NCI-H128 (cell line): ENCODE data around the gene SMCO3.
A peak's percentile ranks its signal among the peaks of the same experiment; 100 is the strongest.

Experiments used
- DNase-seq: peaks from one replicate; lab custom pipeline; 2025; ENCODE audit not compliant: unreplicated experiment; lab: John Stamatoyannopoulos, UW

The SMCO3 gene

DNA sequence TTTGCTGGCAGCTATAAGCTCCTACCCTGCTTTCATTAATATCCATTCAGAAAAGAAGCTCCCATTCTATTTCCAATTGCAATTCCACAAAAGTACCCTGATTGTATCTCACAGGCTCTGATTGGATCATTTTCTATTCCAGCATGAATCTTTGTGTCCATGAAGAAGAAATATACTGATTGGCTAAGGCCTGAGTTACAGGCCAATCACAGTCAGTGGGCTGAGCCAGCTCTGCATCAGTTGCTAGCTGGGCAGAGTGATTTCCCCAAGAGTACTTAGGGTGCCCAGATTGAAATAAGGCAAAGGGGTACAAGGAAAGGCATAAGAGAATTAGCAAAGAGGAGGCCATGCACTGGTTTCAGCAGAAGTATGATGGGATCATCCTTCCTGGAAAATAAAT, 14.9 kb upstream of the SMCO3 start:
- no peak for DNase-seq

DNA sequence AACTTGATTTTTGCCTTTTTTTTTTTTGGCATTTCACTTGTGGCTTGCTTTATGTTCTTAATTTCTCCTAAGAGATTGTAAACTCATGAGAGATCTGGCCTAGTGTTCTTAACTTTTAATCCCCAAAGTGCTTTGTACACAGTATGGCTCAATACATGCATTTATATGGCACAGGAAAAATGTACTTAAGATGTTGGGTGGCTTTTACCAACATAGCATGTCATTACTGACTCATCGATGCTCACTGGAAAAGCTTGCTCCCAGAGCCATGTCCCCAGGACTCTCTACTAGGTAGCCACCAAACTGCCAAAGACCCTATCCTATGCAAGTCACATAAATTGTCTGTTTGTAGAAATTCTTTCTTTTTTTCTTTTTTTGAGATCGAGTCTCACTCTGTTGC, 13.1 kb upstream of the SMCO3 start:
- DNase-seq = no peak

DNA sequence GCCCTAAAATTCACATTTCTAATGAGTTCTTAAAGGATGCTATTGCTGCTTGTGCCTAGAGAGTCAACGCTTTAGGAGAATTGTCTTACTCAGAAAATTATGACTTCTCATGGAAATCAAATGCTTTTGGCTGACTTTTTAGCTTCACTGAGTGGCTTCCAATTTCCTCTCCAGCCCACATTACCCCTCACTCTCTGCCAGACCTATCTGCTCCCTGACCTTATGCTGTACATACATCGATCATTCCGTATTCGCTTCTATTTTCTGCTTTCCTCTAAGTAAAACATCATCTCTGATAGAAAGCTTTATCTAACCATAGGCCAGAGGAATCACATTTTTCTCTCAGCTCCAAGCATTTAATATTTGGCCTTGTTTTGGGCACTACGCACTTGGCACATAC, 12.5 kb upstream of the SMCO3 start:
- DNase-seq = no peak

DNA sequence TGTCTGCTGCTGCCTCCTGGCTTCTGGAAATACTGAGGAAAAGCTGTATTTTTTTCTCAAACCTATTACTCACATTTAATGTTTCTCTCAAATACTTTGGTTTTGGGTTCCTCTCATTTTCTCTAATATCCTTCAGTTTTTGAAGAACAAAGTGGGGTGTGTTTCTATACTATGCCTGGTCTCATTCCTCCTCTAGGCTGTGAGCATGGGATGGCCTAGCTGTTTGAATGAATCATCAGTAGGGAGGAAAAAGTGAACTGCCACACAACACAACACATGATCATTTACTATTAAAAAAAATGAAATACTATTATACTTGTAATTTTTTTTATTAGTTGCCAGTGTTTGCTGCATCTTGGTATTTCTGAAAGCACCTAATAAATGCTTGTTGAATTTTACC, 11.3 kb upstream of the SMCO3 start:
- no peak for DNase-seq

DNA sequence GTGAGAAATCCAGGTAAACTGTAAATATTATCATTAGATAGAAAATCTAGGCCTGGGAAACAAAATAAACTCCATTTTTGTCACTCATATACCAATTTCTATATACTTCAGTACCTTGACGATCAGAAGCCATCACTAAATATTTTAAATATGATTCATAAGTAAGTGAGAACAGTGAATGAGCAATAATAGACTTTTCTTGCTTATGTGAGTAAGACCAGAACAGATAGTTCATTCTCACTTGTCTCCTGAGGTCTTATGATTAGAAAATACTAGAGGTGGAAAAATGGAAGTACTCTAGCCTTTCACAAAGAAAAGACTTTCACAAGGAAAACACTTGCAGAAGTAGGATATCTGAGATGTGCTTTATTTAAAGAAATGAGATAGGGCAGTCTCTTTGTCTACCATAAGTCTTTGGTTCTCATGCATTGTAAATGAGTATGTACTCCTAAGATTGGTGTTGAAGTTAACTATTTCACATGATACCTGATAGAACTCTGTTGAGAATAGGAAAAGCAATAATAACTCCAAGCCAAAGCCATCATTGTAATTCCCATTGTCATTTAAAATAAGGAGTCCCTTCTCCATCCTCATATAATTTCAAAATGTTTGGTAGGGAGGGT, 10.1 kb upstream of the SMCO3 start:
- no peak for DNase-seq

DNA sequence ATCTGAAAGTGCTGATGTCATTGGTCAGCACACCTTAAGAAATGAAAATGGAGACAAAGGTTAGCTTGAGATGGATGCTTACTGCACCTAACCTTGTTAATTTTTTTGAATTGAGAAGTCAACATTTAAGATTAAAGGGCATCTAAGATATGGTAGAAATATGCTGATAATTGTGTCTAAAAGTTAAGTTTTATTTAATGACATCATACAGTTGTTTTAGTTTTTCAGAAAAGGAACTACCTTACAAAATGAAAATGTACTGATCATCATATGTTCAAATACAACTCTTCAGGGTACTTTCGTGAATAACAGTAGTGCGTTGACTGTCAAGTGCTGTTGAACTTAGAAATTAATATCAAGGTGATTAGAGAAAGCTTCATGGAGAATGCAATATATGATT, 2.5 kb downstream of the SMCO3 start:
- no peak for DNase-seq

DNA sequence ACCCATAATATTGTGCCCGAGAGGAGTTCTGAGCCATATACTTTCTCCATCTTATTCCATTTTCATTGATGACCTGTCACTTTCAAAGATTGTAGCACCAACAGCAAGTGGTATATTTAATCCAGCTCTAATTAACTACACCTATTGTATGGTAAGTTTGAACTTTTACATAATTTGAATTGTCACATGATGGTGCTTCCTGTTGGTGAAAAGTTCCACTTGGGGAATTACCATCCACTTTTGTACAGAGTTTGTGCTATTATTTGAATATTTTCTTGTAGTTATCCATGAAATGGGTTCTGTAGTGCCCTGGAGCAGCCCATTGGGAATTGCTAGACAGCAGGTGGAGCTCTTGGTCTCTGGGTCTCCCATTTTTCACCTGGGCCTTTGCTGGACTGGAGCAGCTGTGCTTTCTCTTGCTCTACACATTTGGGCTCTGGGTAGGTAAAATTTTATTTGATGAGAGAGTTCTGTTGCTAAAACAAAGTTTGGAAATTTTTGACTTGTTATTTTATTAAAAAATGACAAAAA, 3.0 kb downstream of the SMCO3 start:
- no peak for DNase-seq

DNA sequence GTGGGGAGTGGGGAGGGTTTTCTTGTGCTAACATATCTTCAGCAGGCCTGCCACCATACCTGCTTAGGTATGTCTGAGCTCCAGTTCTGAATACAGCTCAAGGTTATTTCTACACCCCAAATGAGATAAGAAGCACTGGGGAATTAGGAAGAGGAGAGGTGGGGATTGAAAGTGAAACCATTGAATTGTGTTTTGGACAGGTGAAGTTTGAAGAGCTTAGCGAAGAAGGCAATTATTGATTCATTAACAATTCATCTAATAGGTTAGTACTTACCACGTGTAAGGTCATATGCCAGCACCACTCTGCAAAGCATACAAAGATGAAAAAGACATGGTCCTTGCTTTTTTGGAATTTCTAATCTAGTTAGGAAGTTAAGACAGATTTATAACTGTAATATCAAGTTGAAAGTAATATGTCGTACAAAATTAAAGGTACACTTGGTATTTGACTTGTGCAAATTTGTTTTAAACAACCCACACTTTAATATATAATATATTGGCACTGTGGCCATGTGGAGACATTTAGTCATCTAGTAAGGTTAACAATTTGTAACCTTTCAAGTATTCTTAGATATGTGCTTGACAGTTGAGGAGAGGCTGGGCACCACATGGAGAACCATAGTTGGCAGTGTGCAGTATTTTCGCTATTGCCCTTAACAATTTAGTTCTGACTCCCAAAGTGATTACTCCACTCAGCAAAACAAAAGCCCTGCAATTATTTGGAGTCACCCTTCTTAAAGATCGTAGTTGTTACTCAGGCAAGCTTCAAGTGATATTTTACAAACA, 3.6 kb downstream of the SMCO3 start:
- no peak for DNase-seq

DNA sequence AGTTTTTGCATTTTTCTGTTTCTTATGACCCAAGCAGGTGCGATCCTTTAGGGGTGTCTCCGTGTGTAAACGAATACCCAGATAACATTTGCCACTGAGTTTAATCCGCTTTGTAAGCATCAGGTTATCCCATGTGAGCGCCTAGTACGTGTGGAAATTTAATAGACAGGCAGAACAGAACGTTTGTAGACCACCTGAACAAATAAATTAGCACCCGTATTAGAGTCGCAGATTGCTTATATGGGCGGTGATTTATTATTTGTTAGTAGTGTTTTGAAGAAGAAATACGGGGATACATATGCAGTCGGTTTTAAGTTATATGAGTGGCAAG, 10.2 kb downstream of the SMCO3 start:
- DNase-seq = no peak

DNA sequence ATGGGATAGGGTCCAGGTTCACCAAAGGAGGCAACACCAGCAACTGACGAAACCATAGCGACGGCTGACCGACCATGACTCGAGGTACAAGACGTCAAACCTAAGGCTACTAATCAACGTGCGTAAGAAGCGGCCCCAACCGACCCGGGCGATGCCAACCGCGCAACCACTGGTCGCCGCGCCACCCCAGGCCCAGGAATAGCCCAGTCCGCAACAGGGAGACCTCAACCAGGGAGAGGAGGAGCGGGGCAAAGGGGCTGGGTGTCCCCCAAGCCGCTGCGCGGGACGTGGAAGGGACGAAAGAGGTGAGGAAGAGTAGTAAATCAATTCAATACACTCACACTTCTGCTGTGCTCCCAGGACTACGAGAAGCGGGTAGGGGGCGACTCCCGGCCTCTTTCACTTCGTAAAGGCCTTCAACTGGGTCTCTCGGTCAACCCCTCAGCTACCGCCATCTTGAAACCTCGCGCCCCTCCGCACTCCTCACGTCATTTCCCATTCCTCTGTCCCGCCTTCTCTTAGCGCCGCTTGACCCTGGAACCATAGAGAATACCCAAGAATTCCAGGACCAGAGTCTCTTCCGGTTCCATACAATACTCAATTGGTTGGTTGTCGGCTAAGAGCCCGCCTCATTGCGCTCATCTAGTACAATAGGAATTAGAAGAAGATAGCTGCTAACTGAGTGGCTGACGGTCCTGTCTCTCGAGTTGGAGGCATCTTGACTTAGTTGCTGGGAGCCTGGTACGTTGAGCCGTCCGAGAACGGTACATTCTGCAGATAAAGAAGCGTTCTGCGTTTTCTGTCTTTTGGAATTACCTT, 10.8 kb downstream of the SMCO3 start, which contains the start of the genes C12orf60 and WBP11:
C12orf60 (plus strand) TSS at position 660 of the 819 bp plus-strand sequence. CDS start 19,266 bp downstream, outside the sequence.
WBP11 (minus strand) TSS at position 468 of the 819 bp plus-strand sequence. CDS start 2,095 bp downstream, outside the sequence.
- DNase-seq = peak; percentile 98

DNA sequence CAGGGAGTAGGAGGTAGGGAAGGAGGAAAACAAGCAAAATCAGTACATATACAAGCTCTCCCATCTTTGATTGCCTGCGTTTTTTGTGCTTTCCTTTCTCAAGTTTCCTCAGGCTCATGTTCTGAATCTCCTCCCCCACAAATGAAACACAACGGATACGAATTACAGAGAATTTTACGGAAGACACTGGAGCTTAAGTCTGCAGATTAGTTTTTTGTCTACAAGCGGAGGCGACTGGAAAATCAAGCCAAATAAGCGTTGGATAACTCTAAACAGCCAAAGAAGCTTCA, 11.3 kb downstream of the SMCO3 start:
- DNase-seq = no peak

DNA sequence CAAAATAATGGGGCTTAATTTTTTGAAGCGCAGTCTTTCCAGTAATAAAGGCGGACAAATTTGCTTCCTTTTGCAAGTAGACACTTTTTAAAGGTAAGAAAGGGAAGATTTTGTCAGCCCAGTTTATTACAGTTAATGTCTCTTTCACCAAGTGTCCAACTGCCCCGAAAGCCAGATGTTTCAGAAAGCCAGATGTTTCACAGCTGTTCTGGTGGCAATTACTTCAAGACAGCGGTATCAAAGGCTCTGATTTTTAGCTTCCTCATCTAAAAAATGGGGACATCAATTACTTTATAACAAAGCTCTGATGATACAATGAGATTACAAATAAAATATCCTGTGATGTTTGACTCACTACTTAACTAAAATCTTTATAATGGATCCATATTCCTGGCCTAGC, 11.7 kb downstream of the SMCO3 start:
- no peak for DNase-seq

DNA sequence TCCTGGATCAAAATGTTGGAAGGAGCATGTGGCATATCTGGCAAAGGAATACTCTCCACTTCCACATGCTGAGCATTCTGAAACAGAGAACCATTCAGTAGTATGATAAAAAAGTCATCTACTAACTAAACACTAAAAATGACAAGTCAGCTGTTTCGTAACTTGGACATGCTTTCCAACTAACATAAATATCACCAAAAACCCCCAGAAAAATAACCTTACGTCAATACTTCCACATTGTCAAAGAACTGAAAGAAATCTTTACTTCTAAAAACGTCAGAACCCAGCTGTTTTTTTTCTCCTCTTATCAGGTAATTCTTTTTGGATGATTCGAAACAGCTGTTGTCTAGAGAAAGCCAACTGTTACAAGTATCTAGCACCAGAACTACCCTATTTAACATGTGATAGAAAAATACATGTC, 18.9 kb downstream of the SMCO3 start:
- DNase-seq = no peak

DNA sequence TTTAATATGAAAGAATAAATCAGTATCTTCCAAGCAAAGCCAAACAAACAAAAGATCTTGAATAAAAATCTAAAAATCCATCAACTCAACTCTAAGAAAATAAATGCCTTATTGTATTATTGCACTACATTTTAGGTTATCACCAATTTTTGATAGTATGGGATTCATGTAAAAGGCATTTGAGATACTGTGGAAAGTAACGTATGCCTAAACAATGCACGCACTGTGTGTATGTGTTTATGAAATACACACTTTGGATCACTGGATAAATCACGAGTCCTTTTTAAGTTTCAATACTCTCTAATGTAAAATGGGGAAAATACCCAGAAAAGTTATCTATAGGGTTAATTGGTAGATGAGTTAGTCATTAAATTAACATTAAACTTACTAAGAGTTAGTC, 28.4 kb downstream of the SMCO3 start:
- DNase-seq = no peak

DNA sequence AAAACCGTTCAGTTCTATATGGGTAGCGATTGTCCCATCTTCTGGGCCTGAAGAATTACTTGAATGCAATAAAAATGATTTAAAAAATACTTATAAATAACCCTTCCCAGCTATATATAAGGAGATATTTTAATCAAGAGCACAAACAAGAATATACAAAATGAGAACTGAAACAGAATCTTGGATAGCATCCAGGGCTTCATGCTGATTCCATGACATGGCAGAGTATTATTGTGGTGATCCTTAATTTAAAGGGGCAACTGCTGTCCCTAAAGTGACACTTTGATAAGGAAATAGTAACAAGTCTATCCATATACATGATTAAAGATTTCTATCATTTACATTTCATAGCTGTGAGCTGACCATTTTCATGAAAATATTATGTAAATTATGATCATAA, 29.5 kb downstream of the SMCO3 start:
- no peak for DNase-seq

DNA sequence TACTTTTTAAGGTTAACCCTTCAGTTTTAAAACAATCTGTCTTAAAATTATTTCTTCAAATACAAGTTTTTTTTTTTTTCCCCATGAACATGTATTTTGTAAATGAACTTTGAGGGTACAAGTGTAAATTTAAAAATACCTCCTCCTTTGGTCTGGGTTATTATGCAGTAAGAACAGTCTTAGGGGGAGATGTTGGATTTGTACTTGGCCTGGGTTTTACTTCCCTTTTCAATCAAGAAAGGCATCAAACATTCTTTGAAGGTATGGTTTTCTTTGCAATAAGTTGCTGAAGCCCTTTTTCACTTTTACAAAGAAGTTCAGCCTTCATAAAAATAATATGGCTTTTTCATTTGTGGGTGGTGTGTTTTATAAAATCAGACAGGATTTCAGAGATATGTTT, 31.2 kb downstream of the SMCO3 start:
- no peak for DNase-seq

DNA sequence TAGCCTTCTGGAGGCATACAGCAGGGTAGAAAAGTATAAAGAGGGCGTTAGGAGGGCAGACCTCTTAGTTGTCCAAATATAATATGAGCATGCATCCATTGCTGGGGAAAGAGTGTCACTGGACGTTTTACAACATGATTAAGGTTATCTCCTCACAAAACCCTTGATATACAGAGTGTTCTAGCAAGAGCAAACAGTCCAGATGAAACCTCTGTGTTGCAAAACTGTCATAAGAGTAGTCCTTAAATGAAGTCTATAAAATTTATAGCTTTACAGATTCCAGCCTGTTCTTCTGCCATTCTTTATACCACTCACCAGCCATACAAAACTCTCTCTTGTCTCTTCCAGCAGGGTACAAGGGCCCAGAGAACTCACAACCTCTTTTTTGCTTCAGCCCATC, 32.4 kb downstream of the SMCO3 start:
- no peak for DNase-seq

DNA sequence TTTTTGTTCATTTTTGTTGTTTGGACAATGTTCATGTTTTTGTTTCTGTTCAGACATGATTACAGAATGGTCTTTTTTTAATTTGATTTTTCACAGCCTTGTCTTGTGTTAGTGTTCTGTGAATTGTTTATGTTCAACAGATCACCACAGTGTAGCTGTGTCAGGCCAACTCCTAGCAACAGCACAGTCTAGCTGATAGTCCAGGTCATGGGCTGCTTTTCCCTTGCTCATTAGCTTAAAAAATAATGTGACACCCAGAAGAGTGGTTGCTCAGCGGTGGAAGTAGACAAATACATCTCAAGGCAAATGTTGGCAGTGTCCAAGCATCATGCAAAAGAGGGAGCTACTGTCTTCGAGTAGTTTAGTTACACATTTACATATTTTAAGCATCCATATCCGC, 33.1 kb downstream of the SMCO3 start:
- DNase-seq = no peak

DNA sequence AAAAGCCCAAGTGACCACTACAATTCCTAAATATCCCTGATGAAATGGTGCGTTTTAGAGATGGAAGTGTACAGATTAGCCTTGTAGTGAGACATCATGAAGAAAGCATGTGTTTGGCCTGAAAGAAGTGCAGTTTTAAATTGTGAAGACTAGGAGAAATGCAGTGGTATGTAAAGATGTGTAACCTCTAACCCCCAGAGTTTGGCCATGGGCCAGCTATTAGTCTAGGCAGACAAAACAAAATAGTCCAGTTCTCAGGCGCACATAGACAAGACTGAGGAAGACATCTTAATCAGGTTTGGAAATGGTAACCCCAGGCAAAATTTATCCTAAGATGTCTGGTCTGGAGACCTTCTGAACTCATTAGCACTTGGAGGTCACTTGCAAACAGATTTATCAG, 34.1 kb downstream of the SMCO3 start:
- DNase-seq = no peak

DNA sequence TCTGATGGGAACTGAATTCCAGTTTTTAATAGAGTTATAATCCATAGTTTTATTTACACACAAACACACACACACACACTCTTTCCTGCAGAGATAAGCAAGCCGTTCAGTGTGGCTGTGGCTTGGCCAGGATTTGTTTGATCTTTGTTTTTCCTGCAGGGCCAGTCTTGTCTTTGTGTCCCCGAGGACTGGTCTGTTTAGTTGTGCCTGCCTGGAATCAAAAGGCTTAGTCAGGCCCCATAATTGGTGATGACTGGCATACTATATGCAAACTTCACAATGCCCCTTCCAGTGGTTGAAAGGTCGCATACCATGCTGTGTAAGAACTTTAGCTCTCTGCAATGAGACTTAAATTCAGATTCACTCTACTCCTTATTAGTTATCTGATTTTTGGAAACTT, 36.7 kb downstream of the SMCO3 start:
- DNase-seq = no peak

DNA sequence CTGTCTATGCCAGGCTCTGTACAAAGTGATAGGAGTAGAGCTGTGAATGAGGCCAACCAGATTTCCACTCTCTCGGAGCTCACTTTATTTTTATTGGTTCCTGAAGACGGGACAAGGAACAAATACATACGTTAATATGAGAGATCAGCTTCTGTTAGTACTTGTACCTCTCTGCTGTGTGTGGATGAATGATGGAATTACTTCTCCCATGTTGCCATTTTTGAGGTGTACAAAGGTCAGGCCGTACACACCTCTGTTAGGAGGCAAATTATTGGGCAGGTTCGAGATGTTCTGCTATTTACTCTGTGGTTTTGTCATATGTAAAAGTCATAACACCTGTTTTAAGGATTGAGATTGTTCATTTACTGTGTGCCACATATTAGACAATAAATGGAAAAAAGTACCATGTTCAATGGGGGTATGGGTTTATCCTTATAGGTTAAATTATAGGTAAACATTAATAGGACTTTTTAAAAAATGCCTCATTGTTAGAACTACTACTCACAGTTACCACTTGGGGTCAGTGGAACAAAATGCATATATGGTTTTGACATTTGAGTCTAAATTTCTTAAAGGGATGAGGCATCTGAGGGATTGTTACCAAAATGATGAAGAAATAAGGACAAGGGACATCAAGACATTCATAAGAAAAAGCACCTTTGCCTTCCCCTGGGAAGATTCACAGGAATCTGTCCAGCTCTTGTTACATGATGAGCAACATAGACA, 37.6 kb downstream of the SMCO3 start:
- no peak for DNase-seq
